Right kidney (tissue), 1 donor: ENCODE data around the gene MRPL12.
A peak's percentile ranks its signal among the peaks of the same experiment; 100 is the strongest.

ENCODE experiments used
- DNase-seq: peaks from one replicate; pipeline ENCODE4 v3.0.0-alpha.2; 2016

MRPL12 gene

DNA sequence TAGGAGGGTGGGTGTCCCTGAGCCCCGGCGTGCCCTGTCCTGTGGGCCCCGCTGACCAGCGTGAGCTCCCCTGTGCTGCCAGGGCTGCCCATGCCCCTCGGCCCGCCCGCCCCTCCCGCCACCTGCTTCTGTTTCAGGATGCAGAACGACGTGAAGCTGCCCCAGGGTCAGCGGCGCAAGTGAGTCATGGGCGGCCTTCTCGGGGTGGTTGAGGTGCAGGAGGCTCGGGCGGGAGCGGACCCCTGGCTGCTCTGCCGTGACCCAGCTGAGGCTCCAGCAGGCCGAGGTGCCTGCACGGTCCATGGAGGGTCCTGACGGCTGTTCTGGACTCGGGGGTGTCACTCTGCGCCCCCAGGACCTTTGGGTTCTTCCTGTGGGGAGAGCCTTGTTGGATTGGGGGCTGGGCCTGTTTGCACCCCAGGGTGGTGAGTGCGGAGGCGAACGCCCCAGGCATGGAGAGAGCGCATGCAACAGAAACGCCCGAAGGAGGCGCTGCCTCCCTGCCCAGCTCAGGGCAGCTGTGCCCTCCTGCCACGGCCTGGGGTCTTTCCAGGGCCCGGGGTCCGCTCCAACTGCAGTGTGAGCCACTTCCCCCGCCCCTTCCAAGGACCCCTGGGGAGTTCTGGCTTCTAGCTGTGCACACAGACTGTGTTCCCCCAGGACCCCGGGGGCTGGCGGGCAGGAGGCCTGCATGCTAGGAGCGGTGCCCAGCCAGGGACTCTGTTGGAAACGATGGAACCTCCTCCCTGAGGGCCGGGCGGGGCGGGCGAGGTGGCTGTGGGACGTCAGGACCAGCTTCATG is 12.9 kb downstream of the MRPL12 start:
- DNase-seq = no peak

DNA sequence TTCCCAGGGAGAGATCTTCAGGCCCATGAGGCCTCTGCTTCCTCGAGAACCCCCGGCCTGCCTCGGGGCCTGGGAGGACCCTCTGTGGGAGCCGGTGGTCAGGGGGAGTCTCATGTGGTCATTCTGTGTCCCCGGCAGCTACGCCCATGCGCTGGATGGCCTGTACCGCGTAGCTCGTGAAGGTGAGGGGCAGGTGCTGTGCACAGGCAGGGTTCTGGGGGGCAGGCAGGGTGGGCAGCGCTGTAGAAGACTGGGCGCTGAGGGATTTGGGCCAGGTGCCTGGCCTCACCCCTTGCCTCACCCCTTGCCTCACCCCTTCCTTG is 13.5 kb downstream of the MRPL12 start:
- DNase-seq = no peak

DNA sequence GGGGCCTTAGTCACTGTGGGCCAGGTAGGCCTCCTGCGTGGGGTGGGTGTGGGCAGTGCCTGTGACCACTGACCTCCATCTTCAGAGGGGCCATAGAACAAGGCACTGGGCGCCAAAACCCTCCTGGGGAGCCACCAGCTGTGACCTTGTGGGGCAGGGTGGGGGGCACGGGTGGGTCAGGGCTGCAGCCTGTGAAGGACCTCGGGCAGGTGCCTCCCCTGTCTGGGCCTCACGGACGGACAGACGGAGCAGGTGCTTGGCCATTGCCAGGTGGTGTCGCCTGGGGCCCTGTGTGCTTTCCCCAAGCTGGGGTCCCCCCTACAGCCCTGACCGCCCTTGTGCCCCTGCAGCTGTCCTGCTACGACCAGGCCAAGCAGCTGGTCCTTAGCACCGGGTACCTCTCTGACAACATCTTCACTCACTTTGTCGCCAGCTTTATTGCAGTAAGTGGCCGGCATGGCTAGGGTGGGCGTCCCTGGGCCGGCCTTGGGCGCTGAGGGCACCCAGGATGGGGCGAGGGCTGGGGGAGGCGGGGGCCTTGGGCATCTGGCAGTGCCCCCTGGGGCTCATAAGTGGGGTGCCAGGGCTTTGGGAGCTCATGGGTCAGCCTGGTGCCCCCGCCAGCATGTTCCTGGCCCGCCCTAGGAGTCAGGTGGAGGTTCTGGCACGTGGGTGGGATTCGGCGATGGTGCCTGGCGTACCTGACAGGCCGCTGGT is 14.0 kb downstream of the MRPL12 start:
- no peak for DNase-seq

DNA sequence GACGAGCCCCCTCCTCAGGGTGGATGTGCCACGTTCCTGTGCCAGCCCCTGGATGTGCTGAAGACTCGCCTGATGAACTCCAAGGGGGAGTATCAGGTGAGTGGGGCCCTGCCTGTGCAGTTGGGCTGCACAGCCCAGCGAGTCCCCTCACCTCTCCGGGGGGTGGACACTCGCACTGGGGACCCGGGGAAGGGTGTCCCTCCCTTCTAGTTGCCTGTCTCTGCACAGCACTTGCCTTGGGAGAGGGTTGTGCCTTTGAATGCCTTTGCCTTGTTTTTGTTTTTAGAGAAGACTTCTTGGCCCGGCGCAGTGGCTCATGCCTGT is 14.6 kb downstream of the MRPL12 start:
- DNase-seq = no peak

DNA sequence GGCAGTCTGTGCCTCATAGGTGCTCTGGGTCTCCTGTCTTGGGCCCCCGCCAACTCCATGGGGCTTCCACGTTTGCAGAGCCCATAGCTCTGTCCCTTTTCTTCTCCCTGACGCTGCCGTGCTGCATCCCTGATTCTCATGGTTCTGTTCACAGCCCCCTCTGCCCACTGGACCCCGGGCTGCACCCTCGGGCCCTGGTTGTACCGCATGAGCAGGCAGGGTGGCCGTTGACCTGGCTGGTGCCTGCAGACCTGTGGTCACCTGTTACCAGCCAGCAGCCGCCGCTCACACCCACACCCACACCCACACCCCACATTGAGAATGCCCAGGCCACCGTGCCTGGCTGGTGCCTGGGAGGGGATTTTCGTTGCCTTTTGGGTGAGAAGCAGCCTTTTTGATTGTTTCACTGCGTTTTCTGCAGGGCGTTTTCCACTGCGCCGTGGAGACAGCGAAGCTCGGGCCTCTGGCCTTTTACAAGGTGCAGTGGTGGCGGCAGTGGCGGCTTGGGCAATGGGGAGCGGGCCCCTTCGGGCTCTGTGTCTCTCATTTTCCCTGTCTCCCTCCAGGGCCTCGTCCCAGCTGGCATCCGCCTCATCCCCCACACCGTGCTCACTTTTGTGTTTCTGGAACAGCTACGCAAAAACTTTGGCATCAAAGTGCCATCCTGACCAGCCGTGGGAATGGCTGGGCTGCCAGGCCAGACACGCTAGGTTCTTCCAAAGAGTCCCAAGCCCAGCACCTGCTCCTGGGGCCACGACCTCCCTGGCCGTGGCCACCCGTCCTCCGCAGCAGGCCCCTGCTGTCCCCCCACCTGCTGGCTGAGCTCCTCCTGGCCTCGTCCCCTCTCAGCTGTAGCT is 16.5 kb downstream of the MRPL12 start:
- DNase-seq = no peak

DNA sequence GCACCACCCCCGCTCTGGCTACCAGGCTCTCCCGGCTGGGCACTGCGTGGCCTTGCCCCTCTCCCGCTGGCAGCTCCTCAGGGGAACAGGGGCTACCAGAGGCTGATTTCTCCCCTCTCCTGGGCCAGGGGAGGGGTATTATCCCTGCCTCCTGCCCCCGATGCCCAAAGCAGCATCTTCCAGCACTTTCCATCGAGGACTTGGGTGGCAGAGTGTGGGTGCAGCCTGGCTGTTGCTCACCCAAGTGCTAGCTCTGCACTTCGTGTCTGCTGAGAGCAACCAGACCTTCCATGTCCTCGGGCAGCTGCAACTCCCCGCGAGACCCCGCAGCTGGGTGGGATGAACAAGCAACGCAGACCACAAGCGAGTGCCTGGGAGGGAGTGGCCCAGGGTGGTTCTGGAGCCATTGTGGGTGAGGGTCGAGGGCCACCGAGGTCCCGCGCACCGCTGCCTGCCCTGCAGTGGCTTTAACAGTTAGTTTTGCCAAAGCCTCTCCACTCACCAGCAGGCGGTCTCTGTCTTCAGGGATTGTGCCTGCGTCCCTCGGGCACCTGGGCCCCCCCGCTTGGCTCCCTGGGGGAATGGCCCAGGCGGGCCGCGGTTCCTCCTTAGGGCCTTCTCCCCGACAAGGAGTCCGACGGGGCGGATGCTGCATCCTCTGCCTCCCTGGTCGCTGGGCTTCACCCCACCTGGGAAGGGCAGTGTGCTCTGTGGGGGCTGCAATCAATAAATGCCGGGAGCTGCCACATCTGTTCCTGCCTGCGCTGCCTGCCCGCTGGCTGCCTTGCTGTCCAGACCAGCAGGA is 17.3 kb downstream of the MRPL12 start:
- no peak for DNase-seq

DNA sequence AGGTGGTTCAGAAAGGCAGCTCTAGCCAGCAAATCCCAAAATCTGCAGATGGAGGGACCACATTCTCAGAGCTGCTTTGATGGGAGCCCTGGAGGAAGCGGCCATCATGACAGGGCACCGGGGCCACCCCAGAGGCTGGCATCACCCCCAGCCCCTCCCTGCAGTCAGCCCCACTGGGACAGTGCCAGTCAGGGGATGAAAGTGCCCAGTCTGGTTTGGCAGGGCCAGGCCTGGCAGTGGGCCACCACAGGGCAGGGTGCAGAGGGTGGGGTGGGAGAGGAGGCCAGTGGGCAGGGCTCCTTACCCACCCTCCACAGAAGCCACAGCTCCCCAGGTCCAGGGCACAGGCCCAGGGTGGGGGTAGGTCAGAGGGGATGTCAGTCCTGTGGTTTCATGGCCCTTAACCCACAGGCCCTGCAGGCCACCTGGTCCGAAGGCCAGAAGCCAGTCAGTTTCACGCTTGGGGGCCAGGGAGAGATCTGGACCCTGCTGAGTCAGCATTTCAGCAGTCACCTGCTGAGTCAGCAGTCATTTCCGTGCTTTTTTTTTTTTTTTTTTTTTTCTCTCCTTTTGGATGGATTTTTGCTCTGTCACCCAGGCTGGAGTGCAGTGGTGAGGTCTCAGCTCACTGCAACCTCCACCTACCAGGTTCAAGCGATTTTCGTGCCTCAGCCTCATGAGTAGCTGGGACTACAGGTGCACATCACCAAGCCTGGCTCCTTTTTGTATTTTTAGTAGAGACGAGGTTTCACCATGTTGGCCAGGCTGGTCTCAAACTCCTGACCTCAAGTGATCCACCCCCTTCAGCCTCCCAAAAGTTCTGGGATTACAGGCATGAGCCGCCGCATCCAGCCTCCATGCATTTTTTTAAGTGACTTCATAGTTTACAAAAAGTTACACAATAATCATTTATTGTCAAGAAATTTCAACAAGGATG is 19.3 kb downstream of the MRPL12 start:
- DNase-seq = no peak

DNA sequence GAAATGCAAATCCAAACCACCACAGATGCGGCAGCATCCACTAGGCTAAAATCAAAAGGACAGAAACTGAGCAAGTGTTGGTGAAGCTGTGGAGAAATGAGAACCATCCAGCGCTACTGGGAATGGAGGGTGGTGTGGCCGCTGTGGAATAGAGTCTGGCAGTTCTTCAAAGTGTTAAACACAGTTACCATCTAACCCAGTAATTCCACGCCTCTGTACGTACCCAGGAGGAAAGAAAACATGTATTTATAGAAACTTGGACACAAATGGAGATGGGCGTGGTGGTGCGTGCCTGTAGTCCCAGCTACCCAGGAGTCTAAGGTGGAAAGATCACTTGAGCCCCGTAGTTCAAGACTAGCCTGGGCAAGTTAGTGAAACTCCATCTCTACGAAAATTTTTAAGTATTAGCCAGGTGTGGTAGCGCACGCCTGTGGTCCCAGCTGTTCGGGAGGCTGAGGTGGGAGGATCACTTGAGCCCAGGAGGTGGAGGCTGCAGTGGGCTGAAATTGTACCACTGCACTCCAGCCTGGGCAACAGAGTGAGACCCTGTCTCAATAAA is 20.6 kb downstream of the MRPL12 start:
- DNase-seq = no peak

DNA sequence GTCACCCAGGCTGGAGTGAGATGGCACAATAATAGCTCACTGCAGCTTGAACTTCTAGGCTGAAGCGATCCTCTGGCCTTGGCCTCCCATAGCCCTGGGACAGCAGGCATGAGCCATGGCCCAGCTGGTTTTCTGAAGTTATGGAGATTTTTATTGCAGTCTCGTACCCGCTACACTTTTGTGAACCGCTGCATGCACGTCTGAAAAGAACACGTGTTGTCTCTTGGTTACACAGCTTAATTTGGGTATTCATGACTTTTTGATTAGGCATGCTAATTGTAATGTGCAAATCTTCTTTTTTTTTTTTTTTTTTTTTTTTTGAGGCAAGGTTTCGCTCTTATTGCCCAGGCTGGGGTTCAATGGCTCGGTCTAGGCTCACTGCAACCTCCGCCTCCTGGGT is 22.3 kb downstream of the MRPL12 start:
- DNase-seq = no peak

DNA sequence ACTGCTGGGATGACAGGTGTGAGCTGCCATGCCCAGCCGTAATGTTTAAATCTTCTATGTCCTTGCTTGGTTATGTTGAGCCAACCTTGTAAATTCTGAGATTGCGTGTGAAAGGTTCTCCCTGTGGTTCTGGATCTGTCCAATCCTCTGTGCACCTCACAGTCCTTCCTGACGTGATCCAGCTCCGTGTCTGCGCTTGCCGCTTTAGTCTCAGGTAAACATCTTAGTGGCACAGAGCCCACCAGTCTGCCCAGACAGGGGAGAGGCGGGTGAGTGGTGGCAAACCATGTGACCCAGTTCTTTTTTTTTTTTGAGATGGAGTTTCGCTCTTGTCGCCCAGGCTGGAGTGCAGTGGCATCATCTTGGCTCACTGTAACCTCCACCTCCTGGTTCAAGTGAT is 22.8 kb downstream of the MRPL12 start:
- DNase-seq = no peak

DNA sequence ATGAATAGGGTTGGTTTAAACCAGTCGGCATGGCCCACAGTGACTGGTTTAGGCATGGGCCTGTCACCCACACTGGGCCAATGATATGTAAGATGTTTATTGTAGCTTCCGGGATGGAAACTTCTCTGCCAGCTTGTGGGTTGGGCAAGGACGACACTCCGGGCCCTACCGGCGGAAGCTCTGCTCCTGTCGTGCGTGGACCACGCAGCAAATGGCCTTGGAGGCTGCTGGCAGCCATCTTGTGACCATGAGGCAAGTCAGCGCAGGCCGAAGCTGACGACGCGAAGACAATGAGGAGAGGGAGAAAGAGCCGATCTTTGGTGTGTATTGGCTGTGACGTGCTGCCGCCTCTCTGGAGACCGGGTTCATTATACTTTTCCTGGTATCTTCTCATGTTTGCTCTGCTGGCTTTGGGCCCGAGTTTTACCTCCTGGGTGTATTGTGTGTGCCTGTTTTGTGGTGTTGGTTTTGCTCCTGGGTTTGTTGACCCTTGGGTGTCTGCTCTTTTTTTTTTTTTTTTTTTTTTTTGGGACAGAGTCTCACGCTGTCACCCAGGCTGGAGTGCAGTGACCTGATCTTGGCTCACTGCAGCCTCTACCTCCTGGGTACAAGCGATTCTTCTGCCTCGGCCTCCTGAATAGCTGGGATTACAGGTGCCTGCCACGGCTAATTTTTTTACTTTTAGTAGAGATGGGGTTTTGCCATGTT is 24.3 kb downstream of the MRPL12 start:
- DNase-seq = no peak

DNA sequence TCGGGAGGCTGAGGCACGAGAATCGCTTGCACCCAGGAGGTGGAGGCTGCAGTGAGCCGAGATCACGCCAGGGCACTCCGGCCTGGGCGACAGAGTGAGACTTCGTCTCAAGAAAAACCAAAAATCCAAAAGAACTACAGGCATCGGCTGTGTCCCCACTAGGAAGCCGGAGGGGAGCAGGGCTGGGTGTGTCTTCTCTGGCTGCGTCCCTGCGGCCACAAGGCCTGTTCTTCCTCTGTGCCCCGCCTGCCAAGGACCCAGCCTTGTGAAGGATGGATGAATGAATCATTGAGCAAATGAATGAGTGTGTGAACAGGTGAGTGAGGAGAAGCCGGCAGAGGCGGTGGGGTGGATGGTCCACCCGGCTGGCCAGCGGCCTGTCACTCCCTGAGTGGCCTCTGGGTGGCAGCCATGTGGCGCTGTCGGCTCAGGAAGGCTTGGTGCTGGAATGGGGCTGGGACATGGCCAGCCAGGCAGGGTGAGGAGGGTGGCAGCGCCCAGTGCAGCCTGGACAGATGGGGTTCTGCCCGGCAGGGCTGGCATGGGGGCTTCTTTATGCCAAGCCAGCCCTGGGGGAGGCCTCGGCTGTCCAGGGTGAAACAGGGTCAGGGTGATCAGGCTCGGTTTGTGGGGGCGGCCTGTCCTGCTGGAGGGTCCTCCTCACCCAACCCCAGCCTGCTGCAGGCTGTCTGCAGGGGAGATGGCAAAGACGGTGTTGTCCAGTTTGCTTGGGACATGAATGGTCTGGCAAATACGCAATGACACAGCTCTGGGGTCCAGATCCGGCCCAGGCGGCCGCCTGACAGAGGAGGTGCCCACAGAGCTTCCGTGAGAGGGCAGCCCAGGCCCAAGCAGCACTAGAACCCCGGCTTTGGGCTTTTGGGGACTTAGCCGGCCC is 30.6 kb downstream of the MRPL12 start:
- peak; percentile 67 for DNase-seq

DNA sequence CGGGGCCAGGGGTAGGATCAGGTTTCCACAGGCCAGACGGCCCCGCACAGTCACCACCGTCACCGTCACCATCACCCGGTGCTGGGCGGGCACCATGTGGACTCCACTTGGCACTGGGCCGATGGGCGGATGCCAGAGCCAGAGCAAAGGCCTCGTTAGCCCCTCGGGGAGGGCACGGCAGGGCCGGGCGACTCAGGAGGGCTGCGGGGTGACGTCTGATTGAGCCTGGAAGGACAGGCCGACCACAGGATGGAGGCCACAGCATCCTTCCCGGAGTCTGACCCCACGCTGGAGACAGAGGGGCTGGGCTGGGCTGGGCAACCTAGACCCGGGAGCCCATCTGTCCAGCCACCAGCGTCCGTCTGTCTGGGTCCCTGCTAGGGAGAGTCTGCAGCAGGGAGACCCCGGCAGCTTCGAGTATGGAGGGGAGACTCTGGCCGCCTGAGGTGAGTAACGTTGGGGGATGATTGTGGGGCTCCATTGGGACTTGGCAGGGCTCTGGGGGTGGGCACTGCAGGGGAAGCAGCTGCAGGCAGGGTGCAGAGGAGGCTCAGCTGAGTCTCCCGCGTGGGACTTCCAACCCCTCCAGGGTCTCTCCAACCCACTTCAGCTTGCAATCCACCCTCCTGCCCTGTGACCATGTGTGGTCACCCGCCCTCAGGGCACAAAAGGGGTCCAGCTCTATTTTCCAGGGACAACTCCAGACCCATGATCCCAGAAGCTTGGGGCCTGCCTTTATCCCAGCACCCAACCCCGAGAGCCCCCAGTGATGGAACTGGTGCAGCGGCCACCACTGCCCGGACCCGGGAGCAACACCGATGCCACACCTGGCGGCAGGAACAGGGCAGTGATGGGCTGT is 31.5 kb downstream of the MRPL12 start:
- no peak for DNase-seq

DNA sequence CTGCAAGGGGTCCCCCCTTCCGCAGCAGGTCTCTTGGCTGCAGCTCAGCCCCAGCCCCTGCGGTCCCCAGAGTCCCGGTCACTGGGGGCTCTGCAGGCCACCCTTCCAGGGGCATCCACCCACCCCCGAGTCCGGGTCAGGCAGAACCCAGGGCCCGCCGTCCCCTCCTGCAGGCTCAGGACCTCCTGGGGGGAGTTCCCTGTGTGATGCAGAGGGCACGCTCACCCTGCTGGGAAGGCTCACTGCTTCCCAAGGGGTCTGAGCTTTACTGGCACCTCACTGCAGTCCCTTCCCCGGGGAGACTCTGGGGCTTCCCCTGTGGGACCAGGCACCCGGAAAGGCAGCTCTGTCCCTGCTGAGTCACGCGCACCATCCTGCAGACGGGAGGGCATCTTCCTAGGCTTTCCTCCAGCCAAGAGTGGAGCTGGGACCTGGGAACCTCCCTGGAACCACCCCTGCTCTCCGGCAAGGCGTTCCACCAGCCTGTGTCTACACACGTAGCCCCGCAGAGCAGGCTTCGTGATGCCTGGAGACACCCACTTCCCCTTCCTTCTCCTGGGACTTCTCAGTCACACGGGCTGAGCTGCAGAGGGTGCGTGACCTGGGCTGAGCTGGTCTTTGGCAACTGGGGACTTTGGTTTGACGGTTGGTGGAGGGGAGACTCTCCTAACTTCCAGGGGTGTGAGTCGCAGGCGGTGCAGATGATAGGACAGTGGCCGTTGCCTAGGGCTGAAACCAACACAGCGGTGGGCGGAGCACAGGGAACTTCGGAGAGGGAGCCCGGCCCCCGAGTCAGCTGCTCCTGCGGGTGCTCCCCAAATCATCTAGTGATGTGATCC is 32.3 kb downstream of the MRPL12 start:
- DNase-seq = no peak

DNA sequence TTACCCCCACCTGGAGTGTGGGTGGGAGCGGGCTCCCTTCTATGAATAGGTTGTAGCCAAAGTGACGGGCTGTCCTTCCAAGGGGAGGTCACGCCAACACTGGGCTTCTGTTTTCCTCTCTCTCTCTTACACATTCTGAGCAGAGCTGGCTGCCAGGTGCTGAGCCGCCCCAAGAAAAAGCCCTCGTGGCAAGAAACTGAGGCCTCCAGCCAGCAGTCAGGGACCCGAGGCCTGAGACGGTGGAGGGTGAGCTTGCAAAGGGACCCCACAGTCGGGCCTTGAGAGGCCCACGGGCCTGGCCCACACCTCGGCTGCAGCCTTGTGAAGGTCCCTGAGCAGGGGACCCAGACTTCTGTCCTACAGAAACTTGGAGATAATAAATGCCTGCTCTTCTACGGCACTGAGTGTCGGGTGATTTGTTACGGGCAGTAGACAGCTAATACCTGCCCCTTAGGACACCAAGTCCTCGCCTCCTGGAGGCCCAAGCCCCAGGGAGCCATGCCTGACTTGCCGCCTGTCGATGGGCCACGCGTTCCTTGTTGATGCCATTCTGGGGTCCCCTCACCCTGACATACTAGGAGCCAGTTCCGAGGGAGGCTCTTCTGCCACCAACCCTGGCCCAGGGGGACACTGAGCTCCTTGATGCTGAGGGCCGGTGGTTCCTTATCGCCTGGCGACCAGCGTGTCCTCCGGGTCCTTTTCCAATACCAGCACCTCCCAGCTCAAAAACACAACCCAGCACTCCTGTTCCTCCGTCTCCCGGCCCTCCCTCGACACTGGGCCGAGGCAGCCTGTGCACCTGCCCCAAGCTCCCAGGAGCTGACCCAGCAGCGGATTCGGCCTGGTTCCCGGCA is 35.0 kb downstream of the MRPL12 start:
- DNase-seq = no peak

DNA sequence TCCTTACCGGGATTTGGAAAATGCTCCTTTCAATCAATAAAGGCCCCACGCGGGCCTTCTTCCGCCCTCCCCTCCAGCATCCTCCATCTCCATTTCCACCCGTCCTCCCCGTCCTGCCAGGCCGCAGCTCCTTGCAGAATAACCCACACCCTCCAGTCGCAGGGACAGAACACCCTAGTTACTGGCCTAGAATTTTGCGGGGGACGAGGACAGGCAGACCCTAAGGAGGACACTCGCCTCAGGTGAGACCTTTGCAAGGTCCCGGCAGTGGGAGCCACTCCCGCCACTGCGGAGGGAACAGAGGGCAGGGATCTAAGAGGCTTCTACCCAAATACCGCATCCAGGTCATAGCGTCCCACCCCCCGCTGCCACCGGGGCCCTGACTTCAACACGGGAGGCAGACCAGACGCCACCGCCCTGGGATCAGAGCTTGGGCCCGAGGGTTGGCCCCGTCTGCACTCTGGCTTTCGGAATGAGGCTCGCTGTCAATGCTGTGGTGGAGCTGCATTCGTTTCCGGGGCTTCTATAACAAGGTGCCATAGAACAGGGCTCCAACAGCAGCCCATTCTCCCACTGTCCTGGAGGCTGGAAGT is 35.7 kb downstream of the MRPL12 start:
- DNase-seq = no peak
